ENCODE data around the gene CRYBG1. TPM values are rescaled to one million over a fixed set of nuclear protein-coding genes. Genes with fewer than 3 reads are reported as not detected.

CRYBG1 gene
- total and polyA plus RNA-seq, 2 donors (not counting 3 experiments of a cell fraction or from before 2014, with no cell fraction given), result 4.1 to 30.1 TPM

DNA sequence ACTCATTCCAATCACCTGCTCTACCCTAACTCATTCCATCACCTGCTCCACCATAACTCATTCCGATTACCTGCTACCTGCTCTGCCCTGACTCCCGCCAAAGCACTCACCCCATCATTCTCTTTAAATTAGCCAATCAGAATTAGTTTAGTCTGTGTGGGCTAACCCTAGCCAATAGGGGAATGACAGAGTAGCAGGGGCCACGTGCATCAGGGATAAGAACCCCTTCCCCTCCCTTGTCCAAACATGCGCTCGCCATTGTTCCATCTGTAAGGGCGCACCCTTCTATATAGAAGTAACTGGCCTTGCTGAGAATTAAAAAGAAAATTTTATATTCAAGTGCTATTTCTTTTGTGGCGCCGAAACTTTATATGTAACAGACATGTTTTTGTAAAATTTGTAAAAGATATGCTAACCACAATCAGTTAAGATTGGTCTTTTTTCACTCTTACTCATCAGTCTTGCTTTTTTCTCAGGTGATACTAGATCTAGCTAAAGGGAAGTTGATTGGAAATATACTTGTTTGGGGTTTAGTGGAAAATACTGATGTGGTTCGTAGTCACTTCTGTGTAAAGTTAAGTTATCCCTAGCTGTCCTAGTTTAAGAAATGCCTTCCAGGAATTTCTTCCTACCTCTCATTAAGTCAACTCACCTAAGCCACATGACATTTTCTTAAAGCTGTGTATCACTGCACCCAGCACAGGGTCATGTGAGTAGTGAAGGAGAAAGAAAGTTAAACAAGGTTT, 252.3 kb downstream of the CRYBG1 start:
- H3K79me2 ChIP-seq (ENCODE audit: control insufficient read depth, insufficient read depth, low read length), result no peaks in the 10 kb centered on the region
- BruUV-seq (replicated peaks), result no TSS peak
- H3K27ac ChIP-seq (ENCODE audit: insufficient read depth, low read depth, low read length), result no peak overlapping the region
- no peaks in the 10 kb centered on the region for H3K36me3 ChIP-seq (ENCODE audit: control insufficient read depth in 2 of 2, extremely low read depth in 1 of 2, insufficient read depth in 2 of 2, low read length in 2 of 2)
- no peaks in the 10 kb centered on the region for H3K9me3 ChIP-seq (replicated peaks; ENCODE audit: control insufficient read depth, insufficient read depth, low read length)
- no peak overlapping the region for H2AFZ ChIP-seq (ENCODE audit: low read depth, low read length)
- H3K9ac ChIP-seq (replicated peaks; ENCODE audit: extremely low read depth, insufficient read depth, low read length), result no peak overlapping the region
- H3K4me1 ChIP-seq (ENCODE audit: control insufficient read depth, extremely low read depth, insufficient read depth, low read length), result no peaks in the 10 kb centered on the region
- no peak overlapping the region for H3K4me2 ChIP-seq (ENCODE audit: insufficient read depth, low read length)
- H4K20me1 ChIP-seq (replicated peaks; ENCODE audit: control insufficient read depth, extremely low read depth, insufficient read depth, low read length), result no peaks in the 10 kb centered on the region
- dilution Hi-C loops (cut with MboI; ENCODE audit: extremely low pct_ligation_motif_present, low sequenced_read_pairs) (no loop called here), intact Hi-C loops (cut with micrococcal nuclease) (no loop called here)
- FAIRE-seq (no peak), DNase-seq (ENCODE audit: low read depth, low spot score) (no peak)
- H3K4me3 ChIP-seq (replicated peaks in 1 of 3; ENCODE audit: insufficient read depth in 1 of 3, low read depth in 1 of 3, low read length in 3 of 3), result no peak overlapping the region
- CTCF ChIA-PET, result no interaction called here
- no peaks in the 10 kb centered on the region for H3K9me1 ChIP-seq (replicated peaks; ENCODE audit: control insufficient read depth, extremely low read depth, insufficient read depth, low read length)
- no peaks in the 10 kb centered on the region for H3K27me3 ChIP-seq (ENCODE audit: control insufficient read depth in 2 of 2, insufficient read depth in 2 of 2, low read length in 2 of 2)
- POLR2A ChIA-PET, result no interaction called here
- no peak for TF ChIP-seq POLR2AphosphoS5 (IDR thresholded peaks at IDR 0.05; ENCODE audit: insufficient read depth, low read depth, low read length)
- TF ChIP-seq CTCF (IDR thresholded peaks at IDR 0.05; ENCODE audit: extremely low read depth in 1 of 2, insufficient read depth in 1 of 2, low read depth in 1 of 2, low read length in 2 of 2), result no peak
- TF ChIP-seq EZH2 (IDR thresholded peaks at IDR 0.05; ENCODE audit: borderline replicate concordance, low read depth, low read length, severe bottlenecking), result no peak
- TF ChIP-seq GATA2 (IDR thresholded peaks at IDR 0.05; ENCODE audit: insufficient read depth, insufficient read length, low read depth, low read length), result no peak
- no peak for TF ChIP-seq JUN (IDR thresholded peaks at IDR 0.05; ENCODE audit: borderline replicate concordance, insufficient read depth, insufficient read length, low read depth)
- no peak for TF ChIP-seq FOS (IDR thresholded peaks at IDR 0.05; ENCODE audit: borderline replicate concordance, insufficient read depth, low read length)
- TF ChIP-seq, protein P1, sequence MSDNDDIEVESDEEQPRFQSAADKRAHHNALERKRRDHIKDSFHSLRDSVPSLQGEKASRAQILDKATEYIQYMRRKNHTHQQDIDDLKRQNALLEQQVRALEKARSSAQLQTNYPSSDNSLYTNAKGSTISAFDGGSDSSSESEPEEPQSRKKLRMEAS (IDR thresholded peaks at IDR 0.05; ENCODE audit: insufficient read depth, insufficient read length), result no peak
- no peak for TF ChIP-seq POLR2A (IDR thresholded peaks at IDR 0.05; ENCODE audit: low read depth, low read length)
- TF ChIP-seq MYC (IDR thresholded peaks at IDR 0.05; ENCODE audit: low read depth, low read length), result no peak
